GM21447 (cell line): ENCODE measurements around the gene GCN1.

Source experiments
- ATAC-seq: cut with Tn5 transposase; IDR thresholded peaks from one replicate; pipeline ENCODE4 v1.9.1; 2021; ENCODE audit not compliant: unreplicated experiment

The GCN1 gene

GRCh38 chr12:120095736-120096135 lies 98.8 kb downstream of the GCN1 start:
- ATAC-seq = no peak

- ATAC-seq = no peak
Measured at GRCh38 chr12:120095331-120095730, 99.2 kb downstream of the GCN1 start.

DNA sequence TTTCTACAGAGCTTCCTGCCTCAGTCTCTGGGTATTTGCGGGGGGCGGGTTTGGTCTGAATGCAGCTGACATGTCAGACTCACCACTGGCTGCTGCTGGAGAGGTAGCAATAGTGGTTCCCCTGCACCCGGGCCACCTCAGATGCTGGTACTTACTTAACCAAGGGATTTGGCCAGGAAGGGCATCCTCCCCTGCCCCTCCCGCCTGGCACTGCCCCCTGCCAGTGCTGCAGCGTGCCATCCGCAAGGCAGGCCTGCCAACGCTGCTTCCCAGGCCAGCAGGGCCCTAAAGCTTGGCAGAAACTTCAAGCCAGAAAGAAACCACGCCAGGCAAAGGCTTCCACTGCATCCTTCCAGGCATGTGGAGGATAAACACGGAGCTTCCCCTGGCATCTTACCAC lies 100.0 kb downstream of the GCN1 start:
- ATAC-seq = no peak

DNA sequence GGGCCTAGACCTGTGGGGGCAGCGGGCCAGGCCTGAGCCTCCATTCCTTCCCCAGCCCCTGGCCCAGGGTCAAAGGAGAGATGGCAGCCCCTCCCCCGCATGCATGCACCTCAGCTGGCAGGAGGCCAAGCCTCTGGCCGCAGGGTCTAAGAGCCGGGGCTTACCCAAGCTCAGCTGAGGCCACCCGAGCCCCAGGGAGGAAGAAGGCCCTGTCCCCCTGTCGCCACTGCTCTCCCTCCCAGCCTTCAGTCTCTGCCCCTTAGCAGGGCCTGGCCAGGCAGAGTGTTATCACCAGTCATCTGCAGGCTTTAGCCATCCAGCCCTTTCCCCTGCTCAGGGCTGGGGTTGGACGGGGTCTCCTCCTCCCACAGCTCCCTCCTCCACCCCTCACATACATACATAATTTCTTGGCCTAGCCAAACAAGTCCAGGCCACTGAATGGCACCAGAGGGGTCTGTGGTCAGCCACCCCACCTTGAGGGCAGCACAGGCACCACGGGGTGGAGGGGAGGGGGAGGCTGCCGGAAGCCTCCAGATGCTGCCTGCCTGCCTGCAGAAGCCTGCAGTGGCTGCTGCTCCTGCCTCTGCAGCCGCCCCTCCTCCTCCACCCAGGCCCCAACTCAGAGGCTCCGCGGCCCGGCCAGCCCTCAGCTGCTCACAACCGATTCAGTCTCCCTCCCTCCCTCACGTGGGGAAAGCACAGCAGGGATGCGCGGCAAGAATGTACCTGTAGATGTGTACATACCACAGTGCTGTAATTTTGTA lies 100.7 kb downstream of the GCN1 start:
- ATAC-seq = no peak

DNA sequence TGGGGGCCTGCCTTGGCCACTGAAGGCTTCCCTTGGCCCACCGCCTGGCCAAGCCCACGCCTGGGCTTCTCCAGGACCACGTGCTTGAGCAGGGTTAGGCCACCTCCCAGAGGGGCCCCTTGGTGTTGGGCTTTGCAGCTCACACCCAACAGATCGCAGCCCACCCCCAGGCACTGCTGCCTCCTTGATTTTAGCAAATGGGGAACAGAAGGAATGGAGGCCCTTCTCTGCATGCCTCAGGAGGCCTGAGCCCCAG lies 101.3 kb downstream of the GCN1 start:
- no peak for ATAC-seq

- no peak for ATAC-seq
Measured at GRCh38 chr12:120092551-120093335, 101.8 kb downstream of the GCN1 start.

DNA sequence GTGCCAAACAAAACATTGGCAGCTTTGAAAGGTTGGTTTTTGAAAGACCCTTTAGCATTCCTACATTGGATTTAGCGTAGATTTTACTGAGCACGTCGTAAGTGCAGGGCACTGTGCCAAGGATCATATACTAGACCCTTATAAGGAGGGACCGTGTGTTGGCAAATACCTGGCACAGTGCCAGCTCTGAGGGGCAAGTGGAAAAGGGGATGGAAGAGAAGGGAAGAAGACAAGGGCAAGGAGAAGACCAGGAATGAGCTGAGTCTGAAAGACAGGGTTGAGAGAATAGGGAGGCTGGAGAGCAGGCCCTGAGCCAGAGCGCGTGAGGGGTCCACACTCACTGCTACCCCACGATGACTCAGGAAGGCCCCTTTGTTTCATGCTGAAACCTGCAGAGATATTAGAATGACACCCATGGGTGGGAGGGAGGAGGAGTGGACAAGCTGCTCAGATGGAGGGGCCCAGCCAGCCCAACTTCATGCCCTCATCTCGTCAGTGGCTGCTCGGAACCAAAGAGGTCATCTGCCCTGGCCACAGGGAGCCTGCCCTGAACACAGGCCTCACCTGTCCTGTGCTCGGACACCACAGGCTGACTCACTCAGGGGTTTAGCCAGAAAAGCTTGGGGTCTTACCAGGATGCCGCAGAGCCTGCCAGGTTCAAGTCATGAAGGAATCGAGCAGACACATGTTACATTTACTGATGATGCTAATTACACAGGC lies 103.0 kb downstream of the GCN1 start:
- no peak for ATAC-seq

DNA sequence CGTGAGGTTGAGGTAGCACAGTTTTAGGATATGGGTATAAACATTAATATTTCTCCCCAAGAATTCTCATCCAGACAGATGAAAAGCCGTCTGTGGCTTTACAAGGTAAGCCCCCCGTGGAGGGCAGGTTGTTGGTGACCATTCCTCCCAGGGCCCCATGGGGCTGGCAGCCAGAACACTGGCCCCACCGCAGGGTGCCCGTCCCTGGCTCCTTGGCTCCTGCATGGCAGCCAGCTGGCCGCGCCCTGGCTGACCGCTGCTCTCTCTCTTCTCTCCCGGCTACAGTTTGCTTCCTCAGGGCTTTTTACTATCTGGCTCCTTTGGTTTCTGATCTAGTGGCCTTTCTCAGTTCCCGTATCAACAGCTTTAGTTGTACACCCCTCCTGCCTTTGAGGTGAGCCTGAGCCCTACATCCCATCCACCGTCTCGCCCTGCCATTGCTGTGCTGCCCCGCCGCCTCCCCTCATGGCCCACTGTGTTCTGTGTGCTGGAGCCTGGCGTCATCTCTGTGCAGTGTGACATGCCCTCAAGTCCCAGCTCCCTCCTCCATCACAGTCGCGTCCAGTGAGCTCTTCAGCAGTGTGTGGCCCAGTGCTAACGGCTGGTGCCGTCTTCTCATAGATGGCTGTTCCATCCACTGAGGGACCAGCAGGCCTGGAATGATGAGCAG lies 103.8 kb downstream of the GCN1 start:
- ATAC-seq = no peak

DNA sequence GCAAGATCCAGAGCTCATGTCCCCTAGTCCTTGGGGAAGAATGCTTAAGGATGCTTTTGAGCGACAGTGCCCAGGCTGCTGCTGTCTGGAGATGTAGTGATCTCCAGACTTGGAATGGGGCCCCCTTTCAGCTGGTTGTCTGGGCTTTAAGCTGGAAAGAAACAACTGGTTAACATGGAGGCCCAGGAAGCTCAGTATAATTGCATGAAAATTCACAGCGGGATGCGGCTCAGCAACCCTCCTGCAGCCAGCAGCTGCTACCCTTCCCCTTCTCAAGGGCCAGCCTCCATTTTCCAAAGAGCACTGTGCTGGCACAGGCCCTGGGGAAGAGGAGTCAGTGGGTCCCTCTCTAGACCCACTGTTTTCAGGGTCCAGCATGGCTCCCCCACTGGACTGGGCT lies 104.3 kb downstream of the GCN1 start:
- ATAC-seq = no peak

GRCh38 chr12:120089796-120090195 lies 104.7 kb downstream of the GCN1 start:
- no peak for ATAC-seq

DNA sequence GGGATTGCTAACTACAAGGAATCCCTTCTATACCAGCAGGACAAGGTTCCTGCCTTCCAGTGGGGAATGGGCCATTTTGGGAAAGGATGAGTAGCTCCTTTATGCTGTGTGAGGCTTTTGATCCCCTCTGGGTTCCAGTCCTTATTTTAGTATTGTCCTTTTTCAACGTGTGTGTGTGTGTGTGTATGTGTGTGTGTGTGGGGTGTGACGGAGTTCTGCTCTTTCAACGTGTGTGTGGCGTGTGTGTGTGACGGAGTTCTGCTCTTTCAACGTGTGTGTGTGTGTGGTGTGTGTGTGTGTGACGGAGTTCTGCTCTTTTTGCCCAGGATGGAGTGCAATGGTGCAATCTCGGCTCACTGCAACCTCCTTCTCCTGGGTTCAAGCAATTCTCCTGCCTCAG lies 105.4 kb downstream of the GCN1 start:
- ATAC-seq = no peak

- peak; percentile 94 for ATAC-seq
Measured at GRCh38 chr12:120086801-120087621, 107.5 kb downstream of the GCN1 start.

DNA sequence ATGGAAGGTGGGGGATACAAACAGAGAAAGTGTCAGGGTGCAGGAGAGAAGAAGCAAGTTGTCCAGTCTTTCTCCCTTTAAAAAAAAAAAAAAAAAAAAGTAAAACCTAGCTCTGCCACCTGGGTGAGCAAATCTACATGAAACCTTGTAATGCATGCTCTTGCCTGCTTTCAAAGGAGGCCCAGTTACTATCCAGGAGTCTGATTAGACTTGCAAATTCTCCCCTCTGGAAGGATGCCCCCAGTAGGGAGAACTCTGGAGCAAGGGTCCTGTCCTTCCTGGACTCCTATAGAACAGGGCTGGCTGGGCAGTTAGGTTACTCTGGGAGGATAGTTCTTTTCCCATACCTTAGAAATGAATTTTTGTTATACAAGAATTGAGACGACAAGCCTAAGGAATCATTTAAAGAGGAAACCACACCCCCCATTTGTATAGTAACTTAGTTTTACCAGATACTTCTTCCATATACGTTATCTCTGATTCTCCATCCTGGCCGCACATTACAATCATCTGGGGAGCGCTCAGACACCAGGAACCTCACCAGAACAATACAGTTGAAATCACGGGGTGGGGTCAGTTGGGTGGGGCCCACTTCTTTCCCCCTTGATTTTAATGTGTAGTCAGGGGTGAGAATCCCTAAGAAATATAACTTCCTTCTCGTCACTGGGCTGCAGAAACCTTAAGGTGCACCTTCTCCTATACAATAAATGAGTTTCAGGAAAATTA lies 108.4 kb downstream of the GCN1 start:
- no peak for ATAC-seq

DNA sequence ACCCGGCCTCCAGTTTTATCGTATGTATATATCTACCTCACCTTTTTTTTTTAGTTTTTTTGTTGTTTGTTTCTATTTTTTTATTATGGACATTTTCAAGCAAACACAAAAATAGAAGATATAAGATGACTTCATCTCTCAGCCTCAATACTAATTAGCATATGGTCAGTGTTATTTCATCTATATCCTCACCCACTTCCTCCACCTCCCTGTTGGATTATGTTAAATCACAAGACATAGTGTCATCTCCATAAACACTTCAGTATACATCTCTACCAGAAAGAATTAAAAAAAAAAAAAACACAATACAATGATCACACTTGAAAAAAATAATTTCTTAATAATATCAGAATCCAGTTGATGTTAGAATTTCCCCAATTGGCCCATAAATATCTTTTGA lies 112.9 kb downstream of the GCN1 start:
- ATAC-seq = no peak

DNA sequence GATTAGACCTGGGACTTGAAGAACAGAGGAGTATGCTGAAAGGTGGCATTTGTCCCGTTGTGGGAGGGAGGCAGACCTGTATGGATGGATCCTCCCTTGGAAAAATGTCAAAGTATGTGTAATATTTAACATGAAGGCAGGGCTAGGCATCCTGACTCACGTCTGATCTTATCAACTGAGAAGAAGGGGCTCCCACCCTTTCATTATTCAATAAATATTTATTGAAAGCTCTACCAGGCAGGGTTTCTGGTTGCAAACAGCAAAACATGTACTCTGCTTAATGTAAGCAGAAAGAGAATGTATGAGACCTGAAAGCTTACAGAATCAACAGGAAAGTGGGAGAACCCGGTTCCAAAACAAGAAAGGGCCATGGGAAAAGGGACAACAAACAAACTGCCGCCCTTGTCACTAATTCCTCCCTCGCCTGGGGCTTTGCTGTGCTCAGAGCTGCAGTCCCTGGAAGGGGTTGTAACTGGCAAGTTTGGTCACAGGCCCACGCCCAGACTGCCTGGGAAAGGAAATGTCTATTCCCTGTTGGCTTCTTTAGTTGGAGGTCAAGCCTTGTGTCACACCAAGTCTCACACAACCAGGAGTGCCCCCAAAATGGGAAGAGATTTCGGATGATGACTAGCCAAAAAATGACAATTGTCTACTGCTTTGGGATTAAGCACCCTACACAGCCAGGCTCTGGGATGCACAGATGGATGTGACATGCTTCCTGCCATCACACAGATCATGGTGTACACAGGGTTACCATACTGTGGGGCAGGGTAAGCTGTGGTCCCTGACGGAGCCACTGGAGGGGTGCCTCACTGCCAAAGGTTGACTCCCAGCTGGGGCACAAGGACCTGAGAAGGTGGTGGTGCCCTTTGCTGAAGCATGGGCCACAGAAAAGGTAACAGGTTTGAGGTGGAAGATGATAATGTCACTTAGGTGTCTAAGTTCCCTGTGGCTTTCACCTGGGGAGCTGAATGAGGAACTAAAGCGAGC lies 114.8 kb downstream of the GCN1 start:
- ATAC-seq = no peak

- no peak for ATAC-seq
Measured at GRCh38 chr12:120078868-120079267, 115.6 kb downstream of the GCN1 start.

- ATAC-seq = no peak
Measured at GRCh38 chr12:120077260-120077659, 117.3 kb downstream of the GCN1 start.
